NCI-H187 (cell line): ENCODE results near the gene ENTPD8.
A peak's percentile ranks its signal among the peaks of the same experiment; 100 is the strongest.

ENCODE experiments used
- DNase-seq, 2 experiments: peaks; one replicate each; lab custom pipeline; 2025; lab: John Stamatoyannopoulos, UW

The ENTPD8 gene

GRCh38 chr9:137447722-137448601 lies 6.8 kb upstream of the ENTPD8 start:
- DNase-seq, result no peak

GRCh38 chr9:137446851-137447471 lies 5.8 kb upstream of the ENTPD8 start:
- no peak for DNase-seq

- no peak for DNase-seq
Measured at GRCh38 chr9:137445930-137446431, 4.8 kb upstream of the ENTPD8 start.

GRCh38 chr9:137445275-137445807 lies 4.2 kb upstream of the ENTPD8 start:
- DNase-seq, result peak in 1 of 2 experiments; percentile 20

- DNase-seq, result no peak
Measured at GRCh38 chr9:137444106-137444790, 3.1 kb upstream of the ENTPD8 start.

DNA sequence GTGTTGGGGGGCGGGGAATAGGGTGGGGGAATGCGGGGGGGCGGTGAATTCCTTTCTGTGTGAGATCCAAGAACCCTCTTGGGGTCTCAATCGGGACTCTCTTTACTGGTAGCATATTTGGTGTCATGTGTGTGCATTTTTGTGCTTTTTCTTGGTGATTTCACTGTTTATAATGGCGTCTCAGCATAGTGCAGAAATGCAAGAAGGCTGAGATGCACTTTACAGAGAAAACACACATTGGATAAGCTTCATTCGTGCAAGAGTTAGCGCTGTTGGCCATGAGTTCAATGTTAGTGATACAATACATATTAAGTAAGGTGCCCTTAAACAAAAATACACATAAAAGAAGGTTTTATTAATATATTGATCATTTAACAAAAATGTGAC lies 771 bp upstream of the ENTPD8 start:
- DNase-seq, result no peak

DNA sequence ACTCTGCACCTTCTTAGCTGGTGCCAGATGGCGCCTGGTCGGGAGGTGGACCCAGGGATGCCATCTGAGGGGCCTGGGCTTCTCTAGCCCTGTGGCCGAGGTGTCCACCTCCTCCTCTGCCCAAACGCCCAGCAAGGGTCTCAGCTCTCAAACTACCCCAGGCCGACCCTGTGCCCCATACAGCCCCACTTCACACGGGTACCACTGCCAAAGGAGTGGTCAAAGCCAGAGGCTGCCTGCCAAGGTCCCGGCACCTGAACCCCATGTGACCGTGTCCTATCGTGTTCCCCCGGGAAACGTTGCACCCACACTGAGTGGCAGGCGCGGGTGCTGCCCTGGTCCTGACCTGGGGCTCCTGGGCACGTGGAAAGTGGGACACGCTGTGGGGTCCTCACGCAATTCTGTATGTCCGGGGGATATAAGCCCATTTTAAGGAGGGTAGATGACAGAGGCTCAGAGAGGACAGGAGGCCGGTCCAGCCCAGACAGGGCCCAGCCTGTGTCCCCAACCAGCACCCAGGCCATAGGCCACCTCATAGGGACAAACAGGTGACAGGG lies 1.9 kb downstream of the ENTPD8 start:
- no peak for DNase-seq

DNA sequence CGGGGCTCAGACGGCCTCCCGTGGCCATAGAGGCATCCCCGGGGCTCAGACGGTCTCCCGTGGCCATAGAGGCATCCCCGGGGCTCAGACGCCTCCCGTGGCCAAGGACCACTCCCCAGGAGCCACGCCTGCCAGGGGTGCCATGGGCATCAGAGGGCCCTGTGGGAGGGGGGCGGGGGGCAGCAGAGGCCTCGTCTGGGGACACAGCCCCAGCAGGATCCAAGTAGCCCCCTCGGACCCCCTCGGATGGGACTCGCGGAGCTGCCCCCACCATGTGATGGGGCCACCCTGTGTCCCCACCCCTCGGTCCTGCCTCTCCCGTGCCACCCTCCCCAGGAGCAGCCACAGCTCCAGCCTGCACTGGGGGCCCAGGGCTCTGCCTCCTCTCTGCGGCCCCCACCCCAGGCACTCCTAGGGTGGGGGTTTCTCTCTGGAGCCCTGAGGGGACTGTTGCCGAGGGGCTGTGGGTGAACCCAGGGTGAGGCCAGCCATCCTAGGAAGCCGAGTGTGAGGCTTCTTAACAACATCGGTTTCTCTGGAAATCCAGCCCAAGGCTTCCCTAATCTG lies 2.5 kb downstream of the ENTPD8 start:
- no peak for DNase-seq

DNA sequence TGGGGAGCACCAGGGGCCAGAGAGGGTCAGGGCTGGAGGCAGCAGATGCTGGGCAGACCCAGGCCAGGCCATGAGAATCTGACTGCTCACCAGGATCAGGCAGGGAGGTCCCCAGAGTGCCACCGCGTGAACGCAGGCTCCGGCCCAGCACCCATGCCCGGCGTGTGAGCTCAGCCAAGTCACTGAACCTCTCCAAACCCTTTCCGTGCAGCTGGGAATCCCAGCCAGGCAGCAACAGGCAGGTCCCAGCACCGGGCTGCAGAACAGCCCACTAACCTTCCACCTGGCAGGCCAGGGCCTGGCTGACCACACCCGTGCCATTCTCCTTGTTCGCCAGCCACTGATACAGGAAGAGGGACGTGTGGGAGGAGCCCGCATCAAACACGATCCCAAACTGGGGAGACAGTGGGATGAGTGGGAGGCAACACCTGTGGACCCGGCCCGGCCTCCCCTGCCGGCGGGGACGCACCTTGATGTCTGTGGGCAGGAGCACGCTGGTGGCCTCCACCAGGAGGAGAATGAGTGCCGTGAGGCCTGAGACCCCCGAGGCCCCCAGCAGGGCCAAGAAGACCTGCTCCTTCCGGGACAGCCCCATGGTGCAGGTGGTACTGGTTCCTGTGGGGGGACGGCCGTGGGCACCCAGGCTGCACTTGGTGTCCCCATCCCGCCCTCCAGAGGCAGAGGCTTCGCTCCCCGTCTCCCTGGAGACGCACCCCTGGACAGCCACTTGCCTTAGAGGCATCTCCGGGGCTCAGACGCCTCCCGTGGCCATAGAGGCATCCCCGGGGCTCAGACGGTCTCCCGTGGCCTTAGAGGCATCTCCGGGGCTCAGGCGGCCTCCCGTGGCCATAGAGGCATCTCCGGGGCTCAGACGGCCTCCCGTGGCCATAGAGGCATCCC lies 3.2 kb downstream of the ENTPD8 start:
- DNase-seq, result no peak

- no peak for DNase-seq
Measured at GRCh38 chr9:137436761-137437600, 4.2 kb downstream of the ENTPD8 start.

DNA sequence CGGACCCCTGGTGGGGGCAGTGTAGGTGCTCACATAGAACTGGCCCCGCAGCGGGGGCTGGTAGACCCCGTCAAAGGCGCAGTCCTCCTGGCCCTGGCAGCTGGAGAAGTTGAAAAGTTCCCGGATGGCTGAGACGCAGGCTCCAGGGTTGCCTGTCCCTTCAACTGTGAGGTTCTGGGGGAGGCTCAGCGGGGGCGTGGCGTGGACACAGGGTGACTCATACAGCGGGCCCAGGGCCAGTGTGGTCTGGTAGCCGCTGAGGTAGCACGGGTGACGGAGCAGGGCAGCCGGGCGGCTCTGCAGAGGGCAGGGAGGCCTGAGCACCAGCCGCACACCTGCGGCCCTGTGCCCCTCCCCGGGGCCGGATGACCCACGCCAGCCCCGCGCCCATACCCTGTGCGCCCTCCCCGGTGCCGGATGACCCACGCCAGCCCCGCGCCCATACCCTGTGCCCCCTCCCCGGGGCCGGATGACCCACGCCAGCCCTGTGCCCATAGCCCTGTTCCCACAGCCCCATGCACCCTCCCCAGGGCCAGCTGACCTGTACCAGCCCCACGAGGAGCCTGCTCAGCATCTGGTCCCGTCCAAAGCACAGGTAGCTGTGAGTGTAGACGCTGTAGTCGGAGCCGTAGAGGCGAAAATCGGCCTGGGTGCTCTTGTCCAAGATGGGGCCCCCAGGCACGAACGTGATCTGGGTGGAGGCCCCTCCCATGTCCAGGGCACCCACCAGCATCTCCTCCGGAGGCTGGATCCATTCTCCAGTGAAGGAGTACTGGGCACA lies 5.0 kb downstream of the ENTPD8 start:
- DNase-seq, result no peak

DNA sequence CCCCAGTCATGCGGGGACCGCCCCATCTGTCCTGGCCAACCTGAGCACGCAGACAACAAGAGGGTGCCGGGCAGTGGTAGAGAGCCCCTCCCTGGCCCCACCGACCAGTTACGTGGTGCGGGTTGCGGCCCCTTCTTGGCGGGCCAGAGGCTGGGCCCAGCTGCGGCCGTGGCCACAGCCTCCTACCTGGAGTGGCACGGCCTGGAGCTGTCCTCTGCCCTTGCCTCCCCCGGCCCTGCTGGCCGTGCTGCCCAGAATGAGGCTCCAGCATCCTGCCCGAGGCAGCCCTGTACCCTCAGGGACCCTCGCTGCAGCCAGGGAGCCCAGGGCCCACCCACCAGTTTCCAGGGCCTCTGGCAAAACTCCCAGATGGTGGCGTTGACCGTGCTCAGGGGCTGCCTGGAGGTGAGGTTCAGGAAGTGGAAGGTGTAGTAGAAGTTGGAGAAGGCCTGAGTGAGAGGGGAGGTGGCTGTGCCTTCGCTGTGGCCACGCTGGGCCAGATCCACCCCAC lies 5.7 kb downstream of the ENTPD8 start:
- no peak for DNase-seq

DNA sequence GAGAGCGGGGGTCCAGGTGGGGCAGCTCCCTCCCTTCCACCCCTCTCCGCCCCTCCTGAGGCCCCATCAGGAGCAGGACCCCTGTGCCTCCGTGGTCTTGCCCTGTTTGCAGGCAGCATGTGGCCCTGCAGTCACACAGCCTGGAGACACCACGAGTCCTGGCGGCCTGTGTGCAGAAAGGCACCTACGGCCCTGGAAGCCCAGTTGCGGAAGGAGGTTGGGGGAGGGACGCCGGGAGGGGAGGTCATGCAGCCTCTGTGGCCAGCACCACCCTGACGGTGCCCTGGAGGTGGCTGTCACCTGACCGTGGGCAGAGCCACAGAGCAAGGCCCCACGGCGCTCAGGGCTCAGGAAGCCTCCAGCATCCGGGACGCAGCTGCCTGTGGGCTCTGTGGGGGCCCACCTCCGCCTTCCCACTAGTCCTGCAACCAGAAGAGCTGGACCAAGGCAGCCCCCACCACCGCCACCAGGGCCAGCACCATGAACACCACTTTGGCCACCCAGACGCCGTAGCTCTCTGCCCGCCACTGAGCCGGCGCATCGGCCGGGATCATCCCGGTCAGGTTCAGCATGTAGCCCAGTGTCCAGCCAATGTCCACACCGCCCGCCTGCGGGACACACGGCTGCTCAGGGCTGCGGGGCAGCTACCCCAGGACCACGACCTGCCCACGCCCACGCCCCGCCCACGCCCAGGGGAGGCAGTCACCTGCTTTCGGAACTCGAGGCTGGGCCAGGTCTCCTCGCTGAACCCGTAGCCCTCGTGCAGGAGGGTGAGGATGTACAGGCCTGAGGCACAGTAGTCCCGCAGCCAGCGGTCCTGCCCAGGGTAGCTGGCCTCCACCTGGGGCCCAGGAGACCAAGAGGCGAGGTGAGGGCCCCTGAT lies 6.4 kb downstream of the ENTPD8 start:
- no peak for DNase-seq

GRCh38 chr9:137433916-137434431 lies 7.2 kb downstream of the ENTPD8 start:
- no peak for DNase-seq

- no peak for DNase-seq
Measured at GRCh38 chr9:137433349-137433915, 7.7 kb downstream of the ENTPD8 start.

GRCh38 chr9:137432687-137433348 lies 8.3 kb downstream of the ENTPD8 start:
- DNase-seq, result no peak
